NCI-H1092 (cell line): ENCODE data around the gene PTPRC.

Experiments
- DNase-seq: peaks from one replicate; lab custom pipeline; 2025; lab: John Stamatoyannopoulos, UW

The PTPRC gene

GRCh38 chr1:198761859-198762616 is 123.2 kb downstream of the PTPRC start:
- DNase-seq: no peak

GRCh38 chr1:198763298-198763714 is 124.5 kb downstream of the PTPRC start:
- DNase-seq: no peak

- DNase-seq: no peak
Observed at GRCh38 chr1:198764748-198765147, 125.9 kb downstream of the PTPRC start.

- no peak for DNase-seq
Observed at GRCh38 chr1:198765416-198765815, 126.6 kb downstream of the PTPRC start.

GRCh38 chr1:198771563-198772153 is 132.8 kb downstream of the PTPRC start:
- DNase-seq: no peak

- DNase-seq: no peak
Observed at GRCh38 chr1:198772626-198773025, 133.8 kb downstream of the PTPRC start.

GRCh38 chr1:198773030-198773429 is 134.2 kb downstream of the PTPRC start:
- no peak for DNase-seq

GRCh38 chr1:198773523-198773922 is 134.7 kb downstream of the PTPRC start:
- no peak for DNase-seq

- DNase-seq: no peak
Observed at GRCh38 chr1:198774421-198774820, 135.6 kb downstream of the PTPRC start.

- no peak for DNase-seq
Observed at GRCh38 chr1:198775606-198776005, 136.8 kb downstream of the PTPRC start.

GRCh38 chr1:198776602-198777029 is 137.8 kb downstream of the PTPRC start:
- no peak for DNase-seq

GRCh38 chr1:198778049-198778448 is 139.2 kb downstream of the PTPRC start:
- no peak for DNase-seq

GRCh38 chr1:198780376-198780775 is 141.5 kb downstream of the PTPRC start:
- DNase-seq: no peak

- no peak for DNase-seq
Observed at GRCh38 chr1:198788561-198789064, 149.8 kb downstream of the PTPRC start.

GRCh38 chr1:198793714-198794113 is 154.9 kb downstream of the PTPRC start:
- no peak for DNase-seq

GRCh38 chr1:198794498-198794897 is 155.7 kb downstream of the PTPRC start:
- DNase-seq: no peak

- no peak for DNase-seq
Observed at GRCh38 chr1:198797656-198798055, 158.8 kb downstream of the PTPRC start.

GRCh38 chr1:198798923-198799386 is 160.1 kb downstream of the PTPRC start:
- DNase-seq: no peak

- DNase-seq: no peak
Observed at GRCh38 chr1:198805498-198806151, 166.8 kb downstream of the PTPRC start.

- no peak for DNase-seq
Observed at GRCh38 chr1:198806861-198807260, 168.0 kb downstream of the PTPRC start.
